ENCODE results near the gene MYO5A.
A peak's percentile ranks its signal among the peaks of the same experiment; 100 is the strongest.

Gene MYO5A

DNA sequence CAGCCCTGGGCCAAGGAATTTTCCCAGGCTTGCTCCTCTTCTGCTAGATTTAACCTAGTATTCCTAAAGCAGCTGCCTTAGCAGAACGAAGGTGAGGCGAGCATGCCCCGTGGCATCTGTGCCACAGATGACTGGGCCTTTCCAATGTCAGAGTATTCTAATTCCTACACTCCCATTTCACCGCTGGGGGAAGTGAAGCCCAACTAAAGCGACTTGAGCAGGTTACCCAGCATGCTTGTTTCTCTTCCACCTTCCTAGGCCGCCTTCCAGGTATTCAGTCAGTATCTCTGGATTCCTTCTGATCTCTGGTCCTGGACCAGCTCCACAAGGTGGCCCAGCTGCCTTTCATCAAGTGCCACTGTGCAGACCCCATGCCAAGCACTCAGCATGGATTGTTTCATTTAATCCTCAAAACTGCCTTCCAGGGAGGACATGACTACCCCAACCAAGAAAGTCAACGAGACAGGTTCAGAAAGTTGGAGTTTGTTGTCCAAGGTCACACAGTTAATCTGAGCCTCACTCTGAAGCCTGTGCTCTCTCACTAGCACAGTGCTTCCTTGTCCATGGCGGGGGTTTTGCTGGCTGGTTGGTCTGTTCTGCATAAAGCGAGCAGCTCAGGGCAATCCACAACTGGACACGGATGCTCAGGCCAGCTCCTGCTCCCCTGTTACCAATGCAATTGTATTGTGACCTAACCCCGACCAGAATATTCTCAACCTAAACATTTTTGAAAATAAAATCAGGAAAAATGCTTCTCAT, 248.2 kb downstream of the MYO5A start:
- DNase-seq = no peak

DNA sequence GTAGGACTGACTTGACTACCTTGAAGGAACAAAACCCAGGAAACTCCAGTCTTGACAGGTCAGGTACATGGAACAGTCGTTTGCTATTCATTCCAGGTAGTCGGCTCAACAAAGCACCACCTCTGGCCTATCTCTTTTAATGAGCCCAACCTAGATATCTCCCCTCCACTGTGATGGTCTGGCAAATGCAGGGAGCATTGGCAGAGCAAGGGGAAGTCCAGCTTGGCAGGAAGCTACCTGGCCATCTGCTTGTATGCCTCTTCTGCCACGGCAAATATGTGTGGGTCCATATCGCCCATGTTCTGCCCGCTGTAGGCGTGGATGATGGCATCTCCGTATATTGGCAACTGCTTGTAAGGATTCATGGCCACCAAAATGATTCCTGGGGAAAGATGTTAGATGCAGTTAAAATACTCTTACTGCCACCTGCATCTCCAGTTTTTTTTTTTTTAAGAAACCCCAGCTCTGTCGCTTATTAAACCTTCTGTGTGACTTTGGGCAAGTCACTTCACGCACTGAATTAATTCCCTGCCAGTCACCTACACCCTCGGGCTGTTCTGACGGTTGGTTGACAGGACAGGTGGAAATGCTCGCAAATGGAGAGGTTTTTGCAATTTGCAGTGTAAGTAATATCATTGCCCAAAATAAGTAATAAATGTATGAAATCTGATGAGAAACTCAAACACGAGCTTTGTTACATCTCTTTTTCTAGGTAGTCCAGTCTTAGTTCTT, 249.9 kb downstream of the MYO5A start:
- DNase-seq = no peak

DNA sequence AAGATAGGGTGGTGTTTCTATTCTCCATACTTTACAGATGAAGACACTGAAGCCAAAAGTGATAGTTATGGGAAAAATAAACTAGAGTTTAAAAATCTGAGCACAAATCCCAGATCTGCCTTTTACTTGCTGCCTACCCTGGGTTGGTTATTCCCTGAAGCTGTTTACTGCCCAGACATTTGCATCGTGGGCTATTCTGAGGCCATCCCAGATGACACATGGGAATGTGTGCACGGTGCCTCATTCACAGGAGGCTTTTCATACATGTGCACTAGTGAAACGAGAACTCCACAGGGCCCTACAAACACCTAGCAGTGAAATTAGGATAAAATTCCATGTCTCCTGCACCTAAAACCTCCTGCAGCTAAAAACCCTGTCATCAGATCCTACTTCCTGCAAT, 250.5 kb downstream of the MYO5A start:
- DNase-seq = no peak

DNA sequence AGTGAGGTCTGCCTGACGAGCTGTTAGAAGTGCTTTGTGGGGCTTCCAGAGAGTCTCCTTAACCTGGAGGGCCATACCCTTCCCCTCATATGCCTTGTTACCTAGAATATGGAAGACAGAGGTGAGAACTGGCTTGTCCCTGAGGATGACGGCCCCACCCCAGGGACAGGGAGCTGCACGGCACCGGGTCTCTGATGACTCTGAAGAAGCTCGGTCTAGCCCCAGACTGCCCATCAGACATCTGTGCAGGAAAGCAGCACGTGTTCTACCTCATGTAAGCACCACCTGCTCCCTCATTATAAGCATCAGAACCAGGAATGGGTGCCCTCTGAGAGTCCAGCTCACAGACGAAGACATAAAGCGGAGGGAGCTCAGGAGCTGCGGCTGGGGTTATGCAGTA, 251.1 kb downstream of the MYO5A start:
- DNase-seq = no peak

DNA sequence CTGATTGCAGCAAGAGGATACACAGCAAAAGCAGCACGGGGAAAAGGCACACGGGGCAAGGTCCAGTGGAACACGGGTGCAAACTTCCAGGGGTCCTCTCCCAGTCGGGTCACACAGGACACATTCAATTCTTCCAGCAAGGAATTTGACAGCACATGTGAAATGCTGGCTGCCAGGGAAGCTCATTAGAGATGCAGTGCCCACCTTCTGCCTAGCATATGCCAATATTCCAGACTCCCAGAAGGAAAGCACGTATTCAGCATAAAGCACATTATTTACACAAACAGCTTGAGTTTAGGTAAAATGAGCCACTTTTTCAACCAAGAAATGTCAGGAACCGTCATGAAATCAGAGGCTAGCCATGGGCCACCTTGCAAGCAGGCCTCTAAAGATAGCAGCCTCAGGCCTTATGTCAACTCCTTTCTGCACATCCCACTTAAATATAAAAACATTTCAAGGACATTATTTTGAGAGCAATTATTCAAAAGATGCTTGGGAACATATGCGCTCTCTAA, 252.4 kb downstream of the MYO5A start:
- DNase-seq = peak; percentile 16

DNA sequence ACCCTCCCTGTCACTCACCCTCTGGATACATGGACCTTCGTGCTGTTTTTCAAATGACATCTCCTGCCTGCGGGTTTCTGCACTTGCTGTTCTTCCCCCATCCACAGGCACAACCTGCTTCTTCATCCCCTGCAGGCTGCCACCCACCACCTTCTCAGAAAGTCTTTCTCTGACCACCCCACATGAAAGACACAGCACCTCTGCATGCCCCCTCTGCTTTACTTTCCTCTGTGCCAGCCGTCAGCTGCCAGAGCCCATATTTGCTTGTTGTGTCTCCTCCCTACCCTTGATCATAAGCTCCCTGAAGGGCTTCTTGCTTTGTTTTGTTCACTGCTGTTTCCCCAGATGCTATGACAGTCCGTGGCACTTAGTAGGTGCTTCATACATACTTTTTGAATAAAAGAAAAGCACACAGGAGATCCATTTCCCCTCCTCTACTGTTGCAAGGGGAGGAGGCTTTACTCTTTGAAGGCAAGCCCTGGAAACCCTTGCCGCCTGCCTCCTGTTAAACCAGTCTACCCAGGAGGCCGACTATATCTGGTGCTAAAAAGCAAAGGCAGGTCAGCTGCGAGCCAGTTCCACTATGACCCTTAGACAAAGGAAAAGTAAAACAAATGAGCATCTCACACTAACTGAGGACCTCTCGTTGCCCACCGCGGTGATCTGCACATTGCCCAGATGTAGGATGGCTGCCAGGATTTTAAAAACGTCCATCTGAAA, 265.0 kb downstream of the MYO5A start:
- no peak for DNase-seq

DNA sequence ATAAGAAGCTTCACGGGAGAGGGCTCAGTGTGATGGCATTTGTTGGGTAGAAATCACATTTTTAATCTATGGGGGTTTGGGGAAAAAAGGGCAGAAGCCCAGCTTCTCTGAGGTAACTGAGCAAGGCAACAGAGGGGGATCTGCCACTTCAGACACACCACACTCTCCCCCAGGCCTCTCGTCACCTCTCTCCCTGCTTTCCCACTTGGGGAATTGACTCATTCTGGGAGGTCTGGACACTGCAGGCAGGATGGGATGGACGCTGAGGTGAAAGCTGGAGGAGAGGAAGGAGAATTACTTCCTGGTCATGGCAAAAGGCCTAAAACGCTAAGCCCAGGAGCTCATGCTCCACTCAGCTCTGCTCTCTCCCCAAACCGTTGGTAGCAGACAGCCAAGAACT, 266.3 kb downstream of the MYO5A start:
- DNase-seq = no peak

DNA sequence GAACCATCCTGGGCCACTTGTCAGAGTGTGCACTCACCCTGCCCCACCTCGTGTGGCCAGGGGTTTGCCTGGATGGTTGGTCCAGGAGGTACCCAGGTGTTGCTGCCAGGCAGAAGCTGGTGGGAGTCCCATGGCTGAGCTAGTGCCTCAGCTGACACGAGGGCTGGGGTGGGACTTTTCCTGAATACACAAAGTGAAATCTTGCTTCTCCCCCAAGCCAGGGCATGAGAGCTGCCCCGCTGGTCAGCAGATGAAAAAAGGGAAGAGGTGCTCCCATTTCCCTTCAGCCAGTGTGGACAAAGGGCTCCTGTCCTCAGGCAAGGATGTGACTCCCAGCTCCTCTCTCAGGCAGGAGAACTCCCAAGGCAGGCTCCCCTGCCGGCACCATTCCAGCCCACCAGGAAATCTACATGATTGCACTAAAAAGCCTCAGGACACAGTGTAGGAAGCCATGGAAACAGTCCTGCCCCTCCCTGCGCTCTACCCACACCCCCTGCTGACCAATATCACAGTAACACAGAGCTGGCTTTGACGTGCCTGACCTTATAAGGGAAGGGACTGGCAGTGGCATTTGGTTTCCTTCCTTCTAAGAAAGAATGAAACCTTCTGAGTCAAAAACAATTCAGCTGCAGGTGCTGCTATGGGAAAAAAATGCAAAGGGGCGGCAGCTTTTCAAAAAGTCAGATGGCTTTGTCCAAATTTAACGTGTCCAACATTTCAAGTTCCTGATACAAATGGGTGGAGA, 267.0 kb downstream of the MYO5A start:
- DNase-seq = no peak

DNA sequence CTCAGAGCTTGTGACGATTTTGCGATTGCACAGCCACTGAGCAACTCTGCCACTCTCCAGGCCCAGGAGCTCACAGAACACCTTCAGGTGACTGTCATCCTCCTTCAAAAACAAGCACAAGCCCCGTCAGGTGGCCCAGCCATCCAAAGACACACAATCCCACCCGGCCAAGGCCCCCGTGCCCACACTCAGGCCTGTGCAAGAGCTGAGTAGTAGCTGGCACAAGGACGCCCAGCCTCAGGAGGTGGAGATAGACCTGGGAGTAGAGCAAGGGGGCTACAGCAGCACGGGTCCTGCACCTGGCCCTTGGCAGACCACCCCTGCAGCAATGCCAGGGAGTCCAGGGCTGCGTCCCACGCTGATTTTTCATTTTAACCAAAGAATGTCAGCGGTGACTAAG, 267.7 kb downstream of the MYO5A start:
- DNase-seq = no peak

DNA sequence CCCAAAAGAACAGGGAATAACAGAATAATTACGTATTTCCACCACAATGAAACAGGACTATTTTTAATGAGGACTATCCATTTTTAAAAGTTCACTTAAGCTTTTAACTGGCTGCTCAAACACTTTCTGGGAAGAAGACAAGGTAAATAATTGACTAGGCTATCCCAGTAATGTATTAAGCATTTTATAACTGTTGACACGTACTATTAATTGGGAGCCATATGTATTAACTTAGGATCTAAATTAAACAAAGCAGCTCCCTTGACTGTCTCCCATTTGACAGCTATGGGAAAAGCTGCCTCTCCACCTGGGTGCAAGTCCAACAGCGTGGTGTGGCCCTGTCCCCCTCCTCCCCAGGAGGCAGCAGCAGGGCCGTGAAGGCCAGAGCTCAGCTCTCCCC, 269.2 kb downstream of the MYO5A start:
- no peak for DNase-seq

DNA sequence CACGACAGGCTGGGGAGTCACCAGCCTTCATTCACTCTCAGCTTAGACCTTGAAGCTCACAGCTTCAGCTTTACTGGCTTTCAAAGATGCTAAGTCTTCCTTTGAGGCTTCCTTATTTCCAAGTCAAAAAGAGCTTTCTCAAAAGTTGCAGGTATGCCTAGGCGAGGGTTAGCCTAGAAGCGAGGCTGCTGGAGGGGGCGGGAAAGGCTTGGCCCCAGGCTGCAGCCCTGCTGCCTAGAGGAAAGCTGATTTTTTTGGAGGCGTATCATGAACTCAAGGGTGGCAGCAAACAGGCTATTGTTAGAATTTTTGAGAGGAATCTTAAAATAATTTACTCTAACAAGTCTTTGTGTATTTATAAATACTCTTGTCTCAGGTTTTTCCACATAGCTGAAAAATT, 270.2 kb downstream of the MYO5A start:
- no peak for DNase-seq

DNA sequence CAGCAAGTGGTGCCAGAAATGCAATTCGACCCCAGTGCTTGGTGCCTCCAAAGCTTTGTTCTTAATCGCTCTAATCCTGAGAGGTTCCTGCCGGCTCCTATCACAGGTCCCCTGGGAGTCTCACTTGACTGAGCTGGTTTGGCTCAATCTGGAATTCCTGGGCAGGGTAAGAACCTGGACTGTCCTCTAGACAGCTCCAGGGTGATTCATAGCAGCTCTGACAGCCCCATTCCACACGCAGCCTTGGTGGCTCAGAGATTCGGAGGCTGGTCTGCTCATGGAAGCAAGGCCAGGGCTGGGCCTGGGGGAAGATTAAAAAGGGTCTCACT, 271.0 kb downstream of the MYO5A start:
- no peak for DNase-seq

Measured in NCI-H1694 treated with DMSO at 0.1 percent for 48 hours (cell line).